Measurements from ENCODE around the gene UPF1.

GRCh38 chr19:18840288-18841267, 8.8 kb downstream of the UPF1 start:
- no peak for TF ChIP-seq CTCF (IDR thresholded peaks at IDR 0.05)
- TF ChIP-seq POLR2A (IDR thresholded peaks at IDR 0.05), result no peak

Measured in adrenal gland (tissue), 5 donors.